GM11168 (cell line): Measurements from ENCODE around the gene TSPAN18.

Experiments used
- in situ Hi-C: fragments of 300-500 bp; cut with MboI; formaldehyde crosslinking; loops from one replicate; pipeline ENCODE4 v1.12.0; 2022; ENCODE audit warnings: low sequenced_read_pairs; ENCODE audit not compliant: unreplicated experiment

TSPAN18 gene

DNA sequence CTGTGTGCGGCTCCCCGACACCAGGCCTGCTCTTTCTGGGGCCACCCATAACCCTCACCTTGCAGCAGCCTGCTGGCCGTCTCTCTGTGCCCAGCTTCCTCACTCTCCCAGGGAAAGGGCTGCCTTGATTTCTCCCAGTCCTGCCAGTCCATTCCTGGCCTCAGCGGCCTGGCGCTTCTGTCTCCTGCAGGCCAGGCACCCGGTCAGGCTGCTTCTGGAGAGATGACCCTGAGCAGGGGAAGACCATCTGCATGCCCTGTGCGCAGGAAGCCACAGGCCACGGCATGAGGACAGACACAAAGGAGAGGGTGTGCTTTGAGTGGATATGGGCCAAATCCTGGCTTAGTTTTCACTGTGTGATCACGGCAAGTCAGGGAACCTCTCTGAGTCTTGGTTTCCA lies 86.2 kb downstream of the TSPAN18 start:
- in situ Hi-C loops: no loop called here

DNA sequence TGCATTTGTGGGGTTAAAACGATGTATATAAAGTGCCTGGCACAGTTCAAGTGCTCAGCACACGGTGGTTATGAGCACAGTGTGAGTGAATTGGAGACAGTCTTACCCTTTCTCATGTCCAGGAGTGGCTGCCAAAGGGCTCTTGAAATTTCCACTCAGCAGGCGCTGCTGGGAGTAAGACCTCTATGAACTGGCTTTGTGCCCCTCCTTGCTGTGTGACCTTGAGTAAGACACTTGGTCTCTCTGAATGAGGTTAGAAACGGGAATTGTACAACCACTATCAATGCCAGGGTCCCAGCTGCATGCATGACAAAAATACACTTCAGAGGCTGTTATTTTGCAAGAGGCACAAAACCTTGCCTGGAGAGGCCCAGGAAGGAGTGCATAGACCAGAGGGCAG lies 86.6 kb downstream of the TSPAN18 start:
- in situ Hi-C loops: no loop called here

DNA sequence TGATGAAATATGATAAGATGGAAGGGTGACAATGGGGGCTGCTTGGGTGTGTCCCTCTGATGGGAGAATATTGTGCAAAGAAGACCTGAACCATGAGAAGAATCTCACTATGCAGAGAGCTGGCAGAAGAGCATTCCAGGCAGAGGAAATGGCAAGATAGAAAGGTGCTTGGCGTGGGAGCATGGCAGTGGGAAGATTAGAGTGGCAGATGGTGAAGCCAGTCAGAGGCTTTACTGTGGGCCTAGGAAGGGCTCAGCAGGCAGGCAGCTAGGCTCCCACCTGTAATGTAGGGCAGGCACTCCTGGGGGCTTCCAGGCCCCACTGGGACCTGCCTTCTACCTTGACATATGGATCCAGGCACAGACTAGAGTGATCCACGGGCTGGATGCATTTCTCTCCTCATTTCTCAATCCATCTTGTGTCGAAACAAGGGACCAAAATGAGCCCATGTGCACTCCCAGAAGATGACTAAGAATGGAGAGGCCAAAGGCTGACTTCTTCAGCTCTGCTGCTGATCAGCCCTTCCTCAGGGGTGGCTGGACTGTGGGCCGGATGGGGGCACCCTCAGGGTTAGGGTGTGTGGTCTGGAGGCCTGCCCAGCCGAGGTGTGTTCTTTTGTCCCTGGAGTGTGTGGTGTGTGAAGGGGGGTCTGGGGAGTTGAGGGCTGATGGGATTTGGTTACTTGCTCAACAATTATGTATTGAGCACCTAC lies 88.3 kb downstream of the TSPAN18 start:
- in situ Hi-C loops: no loop called here

DNA sequence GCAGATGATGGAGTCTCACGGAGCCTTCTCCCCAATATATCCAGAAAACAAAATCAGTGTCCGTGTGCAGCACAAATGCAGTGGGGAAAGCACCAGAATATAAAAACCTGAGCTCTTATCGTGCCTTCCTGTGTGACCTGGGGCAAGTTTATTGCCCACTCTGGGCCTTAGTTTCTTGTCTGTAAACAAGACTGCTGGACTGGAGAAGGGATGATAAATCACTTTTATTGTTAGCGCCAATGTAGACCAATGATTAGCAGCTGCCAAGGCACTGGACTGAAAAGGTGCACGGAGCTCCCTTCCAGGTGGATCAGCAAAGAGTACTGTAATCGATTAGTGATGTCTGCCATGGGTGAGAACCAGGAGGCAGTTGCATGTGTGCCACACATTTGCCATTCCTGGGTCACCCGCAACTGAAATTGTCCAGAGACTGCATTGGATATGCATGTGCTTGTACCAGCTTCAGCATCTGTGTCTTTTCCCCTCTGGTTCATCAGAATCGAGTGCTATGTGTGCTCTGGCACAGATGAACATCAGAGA lies 89.2 kb downstream of the TSPAN18 start:
- in situ Hi-C loops: no loop called here

- in situ Hi-C loops: no loop called here
Measured at GRCh38 chr11:44816761-44817160, 90.0 kb downstream of the TSPAN18 start.

DNA sequence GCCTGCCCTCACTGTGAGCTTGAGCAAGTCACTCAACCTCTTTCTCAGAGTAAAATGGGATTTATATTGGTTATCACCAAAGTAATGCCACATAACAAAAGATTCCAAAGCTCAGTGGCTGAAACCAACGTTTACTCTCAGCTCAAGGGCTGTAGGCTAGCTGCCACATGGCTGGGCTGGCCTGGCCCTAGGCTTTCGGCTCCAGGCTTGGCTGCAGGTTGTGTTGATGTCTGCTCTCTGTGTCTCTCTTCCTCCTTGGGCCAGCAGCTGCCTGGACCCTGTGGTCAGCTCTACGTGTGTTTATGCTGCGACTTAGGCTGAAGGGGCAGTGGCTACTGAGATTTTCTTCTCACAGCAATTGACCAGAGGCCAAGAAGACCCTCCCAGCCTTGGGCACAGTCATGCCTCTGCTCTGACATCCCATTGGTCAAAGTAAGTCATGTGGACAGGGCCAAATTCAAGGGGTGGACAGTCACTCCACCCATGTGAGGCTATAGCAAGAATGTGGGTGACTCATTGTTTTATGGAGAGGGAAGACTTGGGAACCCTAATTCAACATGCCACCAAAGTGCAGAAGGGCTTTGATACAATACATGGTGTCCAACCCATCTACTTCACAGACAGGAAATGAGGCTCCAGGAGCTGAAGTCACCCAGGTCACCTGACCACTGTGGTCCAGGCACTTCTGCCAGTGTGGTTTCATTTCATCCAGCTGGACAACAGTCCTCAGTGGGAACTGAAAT lies 90.6 kb downstream of the TSPAN18 start:
- in situ Hi-C loops: no loop called here

GRCh38 chr11:44818110-44818509 lies 91.3 kb downstream of the TSPAN18 start:
- in situ Hi-C loops: no loop called here

DNA sequence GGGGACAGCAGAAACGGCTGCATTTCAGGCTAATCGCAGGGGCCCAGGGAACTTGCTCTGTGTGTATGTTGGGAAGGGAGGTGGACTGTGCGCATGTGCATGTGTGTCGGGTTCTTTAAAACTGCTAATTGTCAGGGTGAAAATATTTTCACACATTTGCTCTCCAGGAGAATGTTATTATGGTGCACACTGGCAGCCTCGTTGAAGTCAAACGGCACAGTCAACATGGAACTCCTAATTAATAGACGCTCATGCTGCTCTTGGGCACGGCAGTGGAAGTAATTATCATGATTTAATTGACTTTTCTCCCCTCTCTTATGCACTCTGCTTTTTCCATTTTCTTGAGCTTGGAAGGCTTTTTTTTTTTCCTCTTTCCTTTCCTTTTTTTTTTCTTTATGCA lies 92.6 kb downstream of the TSPAN18 start:
- in situ Hi-C loops: no loop called here

DNA sequence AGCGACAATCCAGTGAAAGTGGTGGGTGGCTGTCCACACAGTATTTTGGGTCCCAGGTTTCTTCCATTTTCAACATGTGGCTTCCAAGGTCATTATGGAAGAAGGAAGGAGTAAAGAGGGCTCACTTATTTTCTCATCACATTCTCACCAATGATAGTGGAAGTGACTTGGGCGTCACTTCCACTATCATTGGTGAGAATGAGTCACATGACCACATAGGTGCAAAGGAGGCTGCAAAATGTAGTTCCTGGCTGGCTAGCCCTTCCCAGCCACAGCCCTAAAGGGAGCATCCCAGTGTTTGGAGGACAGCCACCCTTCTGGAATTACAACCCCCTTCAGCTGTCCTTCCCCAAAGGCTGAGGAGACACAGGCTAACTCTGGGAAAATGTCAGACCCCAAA lies 95.6 kb downstream of the TSPAN18 start:
- in situ Hi-C loops: no loop called here

- in situ Hi-C loops: no loop called here
Measured at GRCh38 chr11:44823006-44823405, 96.2 kb downstream of the TSPAN18 start.

DNA sequence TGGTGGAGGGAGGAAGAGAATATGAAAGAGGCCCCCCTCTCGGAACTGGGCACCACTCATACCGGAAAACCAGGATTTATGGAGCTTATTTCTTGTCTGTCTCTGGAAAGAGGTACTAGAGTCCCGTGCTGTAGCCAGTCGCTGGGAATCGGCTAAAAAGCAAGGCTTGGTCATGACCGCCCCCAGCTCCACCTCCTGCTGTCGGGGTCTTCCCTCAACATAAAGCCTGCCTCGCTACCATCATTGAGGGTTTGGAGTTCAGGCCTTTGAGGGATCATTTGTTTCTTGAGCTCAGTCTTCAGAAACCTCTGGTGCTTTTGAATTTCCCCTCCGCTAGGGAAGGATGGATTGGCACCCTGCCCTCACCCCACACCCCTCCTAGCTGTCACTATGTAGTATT lies 97.1 kb downstream of the TSPAN18 start:
- in situ Hi-C loops: no loop called here

DNA sequence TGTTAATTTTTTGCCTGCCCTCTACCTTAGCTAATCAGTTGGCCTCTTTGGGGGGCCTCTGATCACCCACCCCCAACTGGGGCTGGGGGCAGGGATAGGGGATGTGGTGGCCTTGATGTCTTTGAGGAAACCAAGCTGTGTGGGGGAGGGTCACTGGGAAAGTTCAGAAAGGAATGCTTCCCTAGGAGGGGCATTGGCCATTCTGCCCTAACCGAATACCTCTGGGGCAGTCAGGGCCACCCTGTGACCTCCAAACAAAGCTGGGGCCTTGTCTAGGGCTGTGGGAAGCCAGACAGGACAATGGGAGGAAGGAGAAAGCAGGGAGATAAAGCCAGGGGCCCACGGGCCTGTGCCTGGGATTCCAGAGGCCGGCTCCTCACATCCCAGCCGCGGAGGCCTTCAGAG lies 97.5 kb downstream of the TSPAN18 start:
- in situ Hi-C loops: no loop called here

GRCh38 chr11:44825058-44825785 lies 98.5 kb downstream of the TSPAN18 start:
- in situ Hi-C loops: no loop called here

DNA sequence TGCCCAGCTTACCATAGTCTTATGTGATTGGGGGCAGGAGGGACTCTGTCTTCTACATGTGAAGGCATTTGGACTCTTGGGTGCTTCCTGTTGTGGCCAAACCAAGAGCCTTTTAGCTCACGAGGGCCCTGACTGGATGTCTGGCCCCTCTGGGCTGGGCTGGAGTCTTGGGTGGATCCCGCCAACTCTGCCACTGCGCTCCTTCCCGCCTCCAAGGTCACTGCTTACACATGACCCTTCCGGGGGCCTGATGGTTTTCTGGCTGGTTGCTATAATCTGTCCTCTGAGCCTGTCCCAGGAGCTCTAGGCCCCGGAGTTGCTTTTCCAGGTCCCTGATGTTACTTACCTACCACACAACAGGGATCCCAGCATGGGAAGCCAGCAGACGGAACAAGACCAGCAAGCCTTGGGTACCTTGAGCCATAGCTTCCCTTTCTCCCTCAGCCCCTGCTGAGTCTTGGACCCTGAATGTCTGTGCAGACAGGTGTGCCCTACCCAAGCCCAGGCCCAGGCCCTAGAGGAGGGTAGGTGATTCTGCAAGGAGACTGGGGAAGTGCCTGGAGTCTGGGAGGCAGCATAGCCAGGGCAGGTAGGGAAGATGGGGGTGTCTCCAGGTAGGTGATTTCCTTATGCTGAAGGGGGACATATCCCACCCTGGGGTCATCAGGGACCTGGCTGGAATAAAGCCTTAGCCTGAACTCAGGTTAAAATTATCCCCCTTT lies 100.3 kb downstream of the TSPAN18 start:
- in situ Hi-C loops: no loop called here

DNA sequence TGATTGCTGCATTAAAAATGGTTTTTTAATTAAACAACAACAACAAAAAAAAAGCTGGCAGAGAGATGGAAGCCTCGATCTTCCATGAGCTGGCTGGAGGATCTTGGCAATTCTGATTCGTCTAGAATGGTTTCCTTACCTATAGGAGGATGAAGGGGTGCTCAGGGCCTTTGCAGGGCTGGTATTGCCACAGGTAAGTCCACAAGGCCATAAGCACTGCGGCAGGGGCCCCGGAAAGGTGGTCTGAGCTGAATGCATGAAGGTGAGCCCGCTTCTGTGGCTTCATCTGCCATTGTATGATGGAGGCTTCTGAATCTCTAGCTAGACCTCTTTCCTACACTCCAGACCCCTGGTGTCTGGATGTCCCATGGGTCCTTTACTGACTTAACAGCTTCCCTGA lies 101.5 kb downstream of the TSPAN18 start:
- in situ Hi-C loops: no loop called here

DNA sequence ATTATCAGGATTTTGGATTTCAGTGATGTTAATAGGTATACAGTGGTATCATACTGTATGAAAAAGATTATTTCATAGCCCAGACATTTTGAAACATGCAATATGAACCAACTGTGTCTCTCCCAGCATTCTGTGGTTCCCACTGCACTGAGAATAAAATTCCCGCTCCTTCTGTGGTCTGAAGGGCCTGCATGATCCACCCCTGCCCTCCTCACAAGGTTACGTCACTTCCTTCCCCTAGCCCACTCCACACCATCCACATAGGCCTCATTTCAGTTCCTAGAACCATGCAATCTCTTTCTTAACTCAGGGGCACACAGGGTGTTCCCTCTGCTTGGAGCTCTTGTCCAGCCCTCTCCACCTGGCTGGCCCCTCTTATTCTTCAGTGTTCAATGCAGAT lies 103.1 kb downstream of the TSPAN18 start:
- in situ Hi-C loops: no loop called here

- in situ Hi-C loops: no loop called here
Measured at GRCh38 chr11:44831605-44832394, 105.0 kb downstream of the TSPAN18 start.

- in situ Hi-C loops: no loop called here
Measured at GRCh38 chr11:44832452-44832851, 105.7 kb downstream of the TSPAN18 start.

DNA sequence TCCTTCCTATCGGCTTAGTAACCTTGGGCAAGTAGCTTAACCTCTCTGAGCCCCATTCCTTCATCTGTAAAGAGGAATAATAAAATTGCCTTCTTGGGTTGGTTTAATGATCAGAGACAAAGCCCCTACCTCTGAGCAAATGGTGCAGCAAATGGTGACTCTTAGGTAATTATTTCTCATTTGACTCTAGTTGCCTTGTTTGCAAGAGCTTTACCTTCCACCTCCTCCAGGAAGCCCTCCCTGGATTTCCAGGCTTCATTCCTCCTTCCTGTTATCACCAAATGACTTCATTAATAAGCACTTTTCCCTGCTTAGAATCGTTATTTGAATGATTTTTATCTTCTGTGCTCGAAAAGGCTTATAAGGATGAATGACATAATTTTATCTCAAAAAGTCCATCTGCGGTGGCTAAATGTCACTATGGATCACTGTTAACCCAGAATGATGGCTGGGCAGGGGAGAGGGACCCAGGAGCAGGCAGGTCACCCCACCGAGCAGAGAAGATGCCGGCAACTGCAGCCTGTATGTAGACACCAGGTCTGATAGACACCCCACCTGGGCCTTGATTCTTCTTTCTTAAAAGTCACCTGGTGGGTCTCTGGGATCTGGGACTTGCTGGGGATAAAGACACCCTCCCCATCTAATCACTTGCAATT lies 106.6 kb downstream of the TSPAN18 start:
- in situ Hi-C loops: no loop called here
